HEK293 (cell line): Measurements from ENCODE around the gene MRPL41.

ENCODE experiments used
- AEBP2 ChIP-seq: fragments of 450-650 bp; formaldehyde crosslinking; IDR thresholded peaks from 2 replicates; pipeline ENCODE4 v1.5.1; 2016; ENCODE audit warnings: missing biosample characterization, missing genetic modification characterization, borderline replicate concordance
- FEZF1 ChIP-seq: fragments of 450-650 bp; formaldehyde crosslinking; IDR thresholded peaks from 2 replicates; pipeline ENCODE4 v1.5.1; 2016; ENCODE audit warnings: missing biosample characterization, missing genetic modification characterization
- GLIS1 ChIP-seq: fragments of 450-650 bp; formaldehyde crosslinking; IDR thresholded peaks from 2 replicates; pipeline ENCODE4 v1.5.1; 2016; ENCODE audit warnings: missing biosample characterization, missing genetic modification characterization
- HIC1 ChIP-seq: fragments of 450-650 bp; formaldehyde crosslinking; IDR thresholded peaks from 2 replicates; pipeline ENCODE4 v1.5.1; 2016; ENCODE audit warnings: missing biosample characterization, missing genetic modification characterization
- HOXD13 ChIP-seq: sonication (generic); formaldehyde crosslinking; IDR thresholded peaks from 2 replicates; pipeline ENCODE4 v1.8.0; 2022; ENCODE audit warnings: missing genetic modification reagents, borderline replicate concordance
- PBX3 ChIP-seq: sonication (generic); formaldehyde crosslinking; IDR thresholded peaks from 2 replicates; pipeline ENCODE4 v1.8.1; 2022; ENCODE audit warnings: mild to moderate bottlenecking, moderate library complexity, missing genetic modification reagents
- PRDM4 ChIP-seq: fragments of 450-650 bp; formaldehyde crosslinking; IDR thresholded peaks from 2 replicates; pipeline ENCODE4 v1.5.1; 2017; ENCODE audit warnings: missing biosample characterization, missing genetic modification characterization
- SCRT1 ChIP-seq: fragments of 450-650 bp; formaldehyde crosslinking; IDR thresholded peaks from 2 replicates; pipeline ENCODE4 v1.5.1; 2016; ENCODE audit warnings: missing biosample characterization, missing genetic modification characterization, borderline replicate concordance
- SCRT2 ChIP-seq: fragments of 450-650 bp; formaldehyde crosslinking; IDR thresholded peaks from 2 replicates; pipeline ENCODE4 v1.5.1; 2016; ENCODE audit warnings: missing biosample characterization, missing genetic modification characterization
- TRIM28 ChIP-seq: IDR thresholded peaks from 2 replicates; pipeline ENCODE4 v1.6.1; 2011; ENCODE audit warnings: low read length, control low read depth, borderline replicate concordance
- ZBTB48 ChIP-seq: fragments of 450-650 bp; formaldehyde crosslinking; IDR thresholded peaks from 2 replicates; pipeline ENCODE4 v1.5.1; 2016; ENCODE audit warnings: missing biosample characterization, missing genetic modification characterization
- ZBTB7A ChIP-seq: fragments of 450-650 bp; formaldehyde crosslinking; IDR thresholded peaks from 2 replicates; pipeline ENCODE4 v1.5.1; 2016; ENCODE audit warnings: low read depth, missing biosample characterization, missing genetic modification characterization
- ZFP37 ChIP-seq: fragments of 450-650 bp; formaldehyde crosslinking; IDR thresholded peaks from 2 replicates; pipeline ENCODE4 v1.5.1; 2016; ENCODE audit warnings: missing biosample characterization, missing genetic modification characterization
- ZNF112 ChIP-seq: fragments of 450-650 bp; formaldehyde crosslinking; IDR thresholded peaks from 2 replicates; pipeline ENCODE4 v1.5.0; 2017; ENCODE audit warnings: missing biosample characterization, missing genetic modification characterization
- ZNF121 ChIP-seq: fragments of 450-650 bp; formaldehyde crosslinking; IDR thresholded peaks from 2 replicates; pipeline ENCODE4 v1.5.1; 2016; ENCODE audit warnings: missing biosample characterization, missing genetic modification characterization
- ZNF146 ChIP-seq: fragments of 450-650 bp; formaldehyde crosslinking; IDR thresholded peaks from 2 replicates; pipeline ENCODE4 v1.5.1; 2016; ENCODE audit warnings: missing biosample characterization, missing genetic modification characterization
- ZNF155 ChIP-seq: fragments of 450-650 bp; formaldehyde crosslinking; IDR thresholded peaks from 2 replicates; pipeline ENCODE4 v1.5.1; 2016; ENCODE audit warnings: missing biosample characterization, missing genetic modification characterization
- ZNF280D ChIP-seq: fragments of 450-650 bp; formaldehyde crosslinking; IDR thresholded peaks from 2 replicates; pipeline ENCODE4 v1.5.1; 2016; ENCODE audit warnings: missing biosample characterization, missing genetic modification characterization
- ZNF335 ChIP-seq: fragments of 450-650 bp; formaldehyde crosslinking; conservative IDR thresholded peaks from 2 replicates; pipeline ENCODE4 v1.5.1; 2016; ENCODE audit warnings: missing biosample characterization, missing genetic modification characterization
- ZNF391 ChIP-seq: fragments of 450-650 bp; formaldehyde crosslinking; IDR thresholded peaks from 2 replicates; pipeline ENCODE4 v1.5.1; 2016; ENCODE audit warnings: low read depth, missing biosample characterization, missing genetic modification characterization, borderline replicate concordance
- ZNF394 ChIP-seq: fragments of 450-650 bp; formaldehyde crosslinking; IDR thresholded peaks from 2 replicates; pipeline ENCODE4 v1.5.1; 2016; ENCODE audit warnings: missing biosample characterization, missing genetic modification characterization, mild to moderate bottlenecking, moderate library complexity, borderline replicate concordance
- ZNF416 ChIP-seq: fragments of 450-650 bp; formaldehyde crosslinking; IDR thresholded peaks from 2 replicates; pipeline ENCODE4 v1.5.1; 2016; ENCODE audit warnings: missing biosample characterization, missing genetic modification characterization
- ZNF433 ChIP-seq: fragments of 450-650 bp; formaldehyde crosslinking; IDR thresholded peaks from 2 replicates; pipeline ENCODE4 v1.5.1; 2016; ENCODE audit warnings: missing biosample characterization, missing genetic modification characterization, low read depth
- ZNF501 ChIP-seq: fragments of 450-650 bp; formaldehyde crosslinking; IDR thresholded peaks from 2 replicates; pipeline ENCODE4 v1.5.1; 2016; ENCODE audit warnings: missing biosample characterization, missing genetic modification characterization
- ZNF555 ChIP-seq: fragments of 450-650 bp; formaldehyde crosslinking; conservative IDR thresholded peaks from 2 replicates; pipeline ENCODE4 v1.5.1; 2017; ENCODE audit warnings: missing biosample characterization, mild to moderate bottlenecking, missing genetic modification characterization, inconsistent platforms
- ZNF571 ChIP-seq: fragments of 450-650 bp; formaldehyde crosslinking; IDR thresholded peaks from 2 replicates; pipeline ENCODE4 v1.5.0; 2017; ENCODE audit warnings: missing biosample characterization, missing genetic modification characterization
- ZNF621 ChIP-seq: fragments of 450-650 bp; formaldehyde crosslinking; IDR thresholded peaks from 2 replicates; pipeline ENCODE4 v1.5.1; 2017; ENCODE audit warnings: missing biosample characterization, missing genetic modification characterization
- ZNF629 ChIP-seq: fragments of 450-650 bp; formaldehyde crosslinking; IDR thresholded peaks from 2 replicates; pipeline ENCODE4 v1.5.1; 2017; ENCODE audit warnings: missing biosample characterization, missing genetic modification characterization
- ZNF76 ChIP-seq: fragments of 450-650 bp; formaldehyde crosslinking; IDR thresholded peaks from 2 replicates; pipeline ENCODE4; 2016; ENCODE audit warnings: low read depth, missing biosample characterization, missing genetic modification characterization, borderline replicate concordance
- ZSCAN16 ChIP-seq: fragments of 450-650 bp; formaldehyde crosslinking; IDR thresholded peaks from 2 replicates; pipeline ENCODE4 v1.5.1; 2016; ENCODE audit warnings: missing biosample characterization, missing genetic modification characterization

Gene MRPL41

GRCh38 chr9:137578518-137579258, 27.0 kb downstream of the MRPL41 start, which contains the start of gene DPH7 (continued):
- TF ChIP-seq ZNF121 (tag by site-specific recombination): peak; percentile 49; the same call in 1 of the 2 replicates
- peak; percentile 54; the same call in 1 of the 2 replicates for TF ChIP-seq ZNF394 (tag by site-specific recombination)
- no peak for TF ChIP-seq FEZF1 (tag by site-specific recombination)
- peak; percentile 35; the same call in 1 of the 2 replicates for TF ChIP-seq ZBTB7A
- no peak for TF ChIP-seq ZNF416 (tag by site-specific recombination)
- TF ChIP-seq ZNF621: no peak
- TF ChIP-seq PRDM4 (tag by site-specific recombination): no peak
- no peak; the same call in 1 of the 2 replicates for TF ChIP-seq HIC1 (tag by site-specific recombination)
- TF ChIP-seq GLIS1 (tag by site-specific recombination): peak; percentile 53
- no peak for TF ChIP-seq ZNF571
- TF ChIP-seq ZNF433: no peak
- peak; percentile 84 for TF ChIP-seq ZNF335
- no peak for TF ChIP-seq AEBP2 (tag by site-specific recombination)
- no peak for TF ChIP-seq HOXD13 (CRISPR knock-in tag)
- TF ChIP-seq ZNF629 (tag by site-specific recombination): peak; percentile 57; the same call in 1 of the 2 replicates
- no peak for TF ChIP-seq ZFP37 (tag by site-specific recombination)
- TF ChIP-seq ZNF280D (tag by site-specific recombination): no peak
- peak; percentile 79 for TF ChIP-seq ZNF76 (tag by site-specific recombination)
- 0 out of 2 replicates have a peak, but pooled peaks have one; percentile 10 for TF ChIP-seq ZNF146 (tag by site-specific recombination)
- TF ChIP-seq TRIM28: no peak
- peak; percentile 79; the same call in 1 of the 2 replicates for TF ChIP-seq ZNF391 (tag by site-specific recombination)
- TF ChIP-seq ZNF501: peak; percentile 86; the same call in 1 of the 2 replicates
- peak; percentile 12; the same call in 1 of the 2 replicates for TF ChIP-seq ZSCAN16 (tag by site-specific recombination)
- peak; percentile 82 for TF ChIP-seq SCRT2 (tag by site-specific recombination)
- TF ChIP-seq ZNF155 (tag by site-specific recombination): no peak
- TF ChIP-seq SCRT1 (tag by site-specific recombination): 0 out of 2 replicates have a peak, but pooled peaks have one; percentile 26
- TF ChIP-seq ZNF555 (tag by site-specific recombination): no peak
- peak; percentile 87 for TF ChIP-seq PBX3 (CRISPR knock-in tag)
- no peak for TF ChIP-seq ZNF112 (tag by site-specific recombination)
- peak; percentile 81 for TF ChIP-seq ZBTB48 (tag by site-specific recombination)
